ENCODE results near the gene MTHFD2L. TPM values are rescaled to one million over a fixed set of nuclear protein-coding genes. Genes with fewer than 3 reads are reported as not detected.

MTHFD2L gene
- polyA plus RNA-seq, 3 donors, result 4.3 to 7.0 (median 4.8) TPM

- Histone ChIP-seq H3K27ac (ENCODE audit: low read depth in 1 of 2, low read length in 2 of 2) (no peak overlapping the region), H3K4me2 (replicated peaks; ENCODE audit: extremely low read depth, low read length, poor library complexity, severe bottlenecking) (no peak overlapping the region), H3K79me2 (ENCODE audit: insufficient read depth, low read length) (no peaks in the 10 kb centered on the region), H2AFZ (ENCODE audit: insufficient read depth, low read depth, low read length, poor library complexity, severe bottlenecking) (no peak overlapping the region), H3K4me1 (ENCODE audit: control insufficient read depth in 1 of 2, insufficient read depth in 2 of 2, low read length in 2 of 2) (no peaks in the 10 kb centered on the region), H3K4me3 (replicated peaks in 1 of 3; ENCODE audit: low read depth in 2 of 3, low read length in 3 of 3) (no peak overlapping the region), H3K27me3 (ENCODE audit: control insufficient read depth in 2 of 2, insufficient read depth in 2 of 2, low read length in 2 of 2) (no peaks in the 10 kb centered on the region), H3K36me3 (replicated peaks in 1 of 2; ENCODE audit: control insufficient read depth in 1 of 2, insufficient read depth in 2 of 2, low read length in 2 of 2) (no peaks in the 10 kb centered on the region), H3K9me3 (replicated peaks in 1 of 2; ENCODE audit: control insufficient read depth in 1 of 2, insufficient read depth in 1 of 2, low read length in 2 of 2) (no peaks in the 10 kb centered on the region), H3K9ac (ENCODE audit: insufficient read depth, low read length, poor library complexity, severe bottlenecking) (no peak overlapping the region), H4K20me1 (ENCODE audit: insufficient read depth, low read length) (no peaks in the 10 kb centered on the region)
- no peaks in the 10 kb centered on the region for H3K27me3 Mint-ChIP-seq (ENCODE audit: low read depth in 3 of 3)
- H3K4me3 Mint-ChIP-seq, result no peak overlapping the region
- DNase-seq, result no peak
- no peak for TF ChIP-seq CTCF (IDR thresholded peaks at IDR 0.05)
- no peaks in the 10 kb centered on the region for H3K9me3 Mint-ChIP-seq
- H3K36me3 Mint-ChIP-seq, result no peaks in the 10 kb centered on the region
- H3K27ac Mint-ChIP-seq, result no peak overlapping the region
- no peaks in the 10 kb centered on the region for H3K4me1 Mint-ChIP-seq
- intact Hi-C loops (cut with micrococcal nuclease), result loop anchor here in 1 of 2 donors (10.0 kb wide), 1 partner anchor 118 kb away; no protein-coding TSS in a partner anchor
- WGBS (ENCODE audit: insufficient coverage), result no CpG with 5 or more reads among the region's 1 CpG
These were observed 39.2 kb downstream of the MTHFD2L start for GRCh38 chr4:74197080-74197479.

GRCh38 chr4:74202062-74202586 lies 44.2 kb downstream of the MTHFD2L start:
- DNase-seq, result no peak
- intact Hi-C loops (cut with micrococcal nuclease), result no loop called here
- no peak overlapping the region for H3K9ac ChIP-seq (ENCODE audit: insufficient read depth, low read length, poor library complexity, severe bottlenecking)
- no peaks in the 10 kb centered on the region for H3K9me3 Mint-ChIP-seq
- no peak overlapping the region for H3K4me2 ChIP-seq (replicated peaks; ENCODE audit: extremely low read depth, low read length, poor library complexity, severe bottlenecking)
- 93% methylated on average over 2 of the region's 5 CpGs for WGBS (ENCODE audit: insufficient coverage)
- no peaks in the 10 kb centered on the region for H3K27me3 ChIP-seq (ENCODE audit: control insufficient read depth in 2 of 2, insufficient read depth in 2 of 2, low read length in 2 of 2)
- H2AFZ ChIP-seq (ENCODE audit: insufficient read depth, low read depth, low read length, poor library complexity, severe bottlenecking), result no peak overlapping the region
- no peak overlapping the region for H3K27ac Mint-ChIP-seq
- H3K27ac ChIP-seq (ENCODE audit: low read depth in 1 of 2, low read length in 2 of 2), result no peak overlapping the region
- no peaks in the 10 kb centered on the region for H3K36me3 ChIP-seq (replicated peaks in 1 of 2; ENCODE audit: control insufficient read depth in 1 of 2, insufficient read depth in 2 of 2, low read length in 2 of 2)
- no peak for TF ChIP-seq CTCF (IDR thresholded peaks at IDR 0.05)
- peaks cover 16% of the 10 kb centered on the region for H3K4me1 Mint-ChIP-seq
- no peaks in the 10 kb centered on the region for H3K79me2 ChIP-seq (ENCODE audit: insufficient read depth, low read length)
- H3K36me3 Mint-ChIP-seq, result no peaks in the 10 kb centered on the region
- H4K20me1 ChIP-seq (ENCODE audit: insufficient read depth, low read length), result no peaks in the 10 kb centered on the region
- no peaks in the 10 kb centered on the region for H3K27me3 Mint-ChIP-seq (ENCODE audit: low read depth in 3 of 3)
- H3K9me3 ChIP-seq (replicated peaks in 1 of 2; ENCODE audit: control insufficient read depth in 1 of 2, insufficient read depth in 1 of 2, low read length in 2 of 2), result no peaks in the 10 kb centered on the region
- peaks cover 14% of the 10 kb centered on the region in 2 donors for H3K4me1 ChIP-seq (ENCODE audit: control insufficient read depth in 1 of 2, insufficient read depth in 2 of 2, low read length in 2 of 2)
- no peak overlapping the region for H3K4me3 ChIP-seq (replicated peaks in 1 of 3; ENCODE audit: low read depth in 2 of 3, low read length in 3 of 3)
- no peak overlapping the region for H3K4me3 Mint-ChIP-seq

All from CD14-positive monocyte (primary cell).